ENCODE data around the gene GTF3C5.
"Not testable (repeated sequence)": the region's sequence is repeated elsewhere in the genome, so short reads cannot be mapped to it uniquely, and the experiment has no call there.

The GTF3C5 gene

DNA sequence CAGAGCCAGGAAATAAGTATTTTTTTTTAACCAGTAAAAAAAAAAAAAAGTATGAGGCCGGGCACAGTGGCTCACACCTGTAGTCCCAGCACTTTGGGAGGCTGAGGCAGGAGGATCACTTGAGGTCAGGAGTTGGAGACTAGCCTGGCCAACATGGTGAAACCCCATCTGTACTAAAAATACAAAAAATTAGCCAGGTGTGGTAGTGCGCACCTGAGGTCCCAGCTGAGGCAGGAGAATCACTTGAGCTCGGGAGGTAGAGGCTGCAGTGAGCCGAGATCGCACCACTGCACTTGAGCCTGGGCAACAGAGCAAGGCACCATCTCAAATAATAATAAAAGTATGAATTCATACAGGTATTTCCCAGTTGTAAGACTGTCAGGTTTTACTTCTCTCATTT, 41.4 kb downstream of the GTF3C5 start:
- not testable (repeated sequence) for DNase-seq

DNA sequence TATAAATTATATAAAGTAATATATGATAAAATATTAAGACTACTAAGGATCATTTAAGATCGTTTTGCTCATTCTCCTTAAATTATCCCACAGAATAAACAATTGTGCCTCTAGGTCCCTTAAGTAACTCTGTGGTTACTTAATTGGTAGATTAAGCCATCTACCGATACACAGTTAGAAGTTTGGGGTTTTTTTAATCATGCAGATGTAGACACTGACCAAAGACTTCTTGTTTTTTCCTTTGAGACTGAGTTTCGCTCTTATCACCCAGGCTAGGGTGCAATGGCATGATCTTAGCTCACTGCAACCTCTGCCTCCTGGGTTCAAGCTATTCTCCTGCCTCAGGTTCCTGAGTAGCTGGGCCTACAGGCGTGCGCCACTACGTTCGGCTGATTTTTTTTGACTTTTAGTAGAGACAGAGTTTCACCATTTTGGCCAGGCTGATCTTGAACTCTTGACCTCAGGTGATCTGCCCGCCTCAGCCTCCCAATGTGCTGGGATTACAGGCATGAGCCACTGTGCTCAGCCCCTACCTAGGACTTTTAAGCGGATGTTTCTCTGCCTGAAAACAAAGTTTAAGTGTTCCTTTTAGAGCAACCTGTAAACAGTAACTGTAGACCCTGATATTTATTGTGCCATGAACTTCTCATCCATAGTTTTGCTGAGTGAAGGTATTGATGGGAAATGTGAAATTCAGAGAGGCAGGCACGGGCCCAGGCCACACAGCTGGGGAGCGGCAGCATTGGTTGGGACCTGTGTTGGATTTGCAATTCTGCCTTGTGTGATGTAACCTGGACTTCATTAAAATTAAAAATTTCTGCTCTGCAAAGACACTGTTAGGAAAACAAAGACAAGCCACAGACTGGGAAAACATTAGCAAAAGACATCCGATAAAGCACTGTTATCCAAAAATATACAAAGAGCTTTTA, 42.6 kb downstream of the GTF3C5 start:
- no peak for DNase-seq

DNA sequence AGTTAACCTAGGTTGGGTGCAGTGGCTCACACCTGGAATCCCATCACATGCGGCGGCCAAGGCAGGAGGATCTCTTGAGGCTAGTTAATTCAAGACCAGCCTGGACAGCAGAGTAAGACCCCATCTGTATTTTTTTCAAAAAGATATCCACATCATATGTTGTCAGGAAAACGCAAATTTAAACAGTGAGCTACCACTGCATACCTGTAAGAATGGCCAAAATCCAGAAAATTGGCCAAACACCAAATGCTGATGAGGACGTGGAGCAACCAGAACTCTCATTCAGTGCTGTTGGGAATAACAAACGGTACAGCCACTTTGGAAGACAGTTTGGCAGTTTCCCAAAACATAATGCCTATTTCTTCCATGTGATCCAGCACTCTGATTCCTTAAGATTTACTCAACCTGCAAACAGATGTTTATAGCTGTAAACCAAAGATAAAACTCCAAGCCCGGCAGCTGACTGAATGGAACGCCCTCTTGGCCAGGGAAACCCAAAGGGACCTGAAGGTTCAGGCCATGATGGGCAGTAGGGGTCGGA, 43.4 kb downstream of the GTF3C5 start:
- no peak for DNase-seq

DNA sequence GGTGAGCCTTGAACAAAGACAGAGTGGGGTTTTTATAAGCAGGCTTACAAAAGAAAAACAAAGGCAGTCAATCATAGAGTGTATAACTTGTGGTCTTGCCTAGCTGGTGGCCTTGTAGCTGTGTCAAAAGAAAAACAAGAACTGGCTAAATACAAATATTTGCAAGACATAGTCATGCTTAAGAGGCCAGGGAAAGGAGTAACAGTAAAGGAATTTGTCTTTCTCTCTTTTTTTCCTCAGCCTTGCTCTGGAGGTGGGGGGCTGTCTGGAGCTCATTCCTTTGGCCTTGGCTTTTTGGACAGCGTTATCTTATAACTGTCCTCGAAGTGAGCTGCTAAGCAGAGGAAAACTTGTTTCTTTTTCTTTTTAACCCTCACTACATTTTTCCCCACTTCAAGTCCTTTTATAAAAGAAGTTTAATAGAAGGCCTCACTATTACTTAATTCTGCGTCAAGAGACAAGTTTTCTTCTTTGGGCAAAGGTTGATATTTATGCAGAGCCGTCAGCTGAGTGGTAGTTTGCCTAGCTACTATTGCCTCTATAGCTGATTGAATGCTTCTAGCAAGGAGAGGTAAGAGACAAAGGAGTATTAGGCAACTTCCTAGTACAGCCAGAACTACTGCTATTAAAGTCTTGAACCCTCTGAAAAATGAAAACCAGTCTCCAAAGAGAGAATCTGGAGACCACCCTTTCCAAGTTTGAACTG, 45.3 kb downstream of the GTF3C5 start:
- no peak for DNase-seq

DNA sequence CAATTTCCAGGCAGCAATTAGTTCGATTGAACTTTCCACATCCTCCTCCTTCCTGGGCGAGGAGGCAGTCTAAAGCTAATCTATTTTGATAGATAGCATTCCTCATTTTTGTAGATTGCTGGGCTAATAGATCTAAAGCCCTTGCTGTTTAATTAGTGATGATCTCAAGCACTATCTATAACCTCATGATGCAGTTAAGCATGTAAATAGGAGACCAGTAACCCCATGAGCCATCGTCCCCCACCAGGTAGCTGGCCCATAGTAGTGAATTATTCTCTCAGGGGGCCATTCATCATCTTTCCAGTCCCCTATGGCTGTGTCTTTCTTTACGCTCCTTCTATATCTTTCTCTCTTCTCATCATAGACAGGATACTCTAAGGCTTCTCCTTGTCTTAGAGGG, 45.9 kb downstream of the GTF3C5 start:
- DNase-seq, result no peak

DNA sequence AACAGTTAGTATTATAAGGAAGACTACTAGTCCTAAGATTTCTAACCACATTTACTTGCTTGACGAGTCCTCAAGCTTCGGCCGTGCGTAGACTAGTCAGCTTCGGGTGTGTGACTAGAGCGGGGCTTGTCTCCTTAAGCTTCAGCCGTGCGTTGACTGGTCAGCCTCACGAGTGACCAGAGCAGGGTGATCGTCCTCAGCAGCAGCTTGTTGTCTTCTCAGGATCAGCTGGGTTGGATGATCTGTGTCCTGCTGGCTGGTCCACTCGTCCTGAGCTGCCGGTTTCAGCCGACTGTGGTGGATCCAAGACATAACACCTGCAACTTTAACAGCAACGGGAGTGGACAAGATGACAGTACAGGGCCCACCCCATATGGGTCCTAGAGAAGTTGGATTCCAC, 47.7 kb downstream of the GTF3C5 start:
- no peak for DNase-seq

DNA sequence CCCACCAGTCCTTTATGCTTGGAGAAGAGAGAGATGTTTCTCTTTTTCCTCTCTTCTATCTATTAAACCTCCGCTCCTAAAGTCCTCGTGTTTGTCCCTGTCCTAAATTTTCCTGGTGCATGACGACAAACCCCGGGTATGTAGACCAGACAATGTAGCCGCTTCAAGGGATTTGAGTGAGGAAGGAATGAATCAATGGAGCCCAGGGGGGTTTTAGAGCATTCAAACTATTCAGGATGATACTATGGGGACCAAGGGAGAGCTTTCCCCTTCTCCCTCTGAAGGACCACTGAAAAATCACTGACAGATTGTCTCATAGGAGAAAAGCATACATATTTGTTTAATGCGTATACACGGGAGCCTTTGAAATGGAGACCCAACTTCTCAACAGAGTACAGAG, 49.4 kb downstream of the GTF3C5 start:
- DNase-seq, result no peak

DNA sequence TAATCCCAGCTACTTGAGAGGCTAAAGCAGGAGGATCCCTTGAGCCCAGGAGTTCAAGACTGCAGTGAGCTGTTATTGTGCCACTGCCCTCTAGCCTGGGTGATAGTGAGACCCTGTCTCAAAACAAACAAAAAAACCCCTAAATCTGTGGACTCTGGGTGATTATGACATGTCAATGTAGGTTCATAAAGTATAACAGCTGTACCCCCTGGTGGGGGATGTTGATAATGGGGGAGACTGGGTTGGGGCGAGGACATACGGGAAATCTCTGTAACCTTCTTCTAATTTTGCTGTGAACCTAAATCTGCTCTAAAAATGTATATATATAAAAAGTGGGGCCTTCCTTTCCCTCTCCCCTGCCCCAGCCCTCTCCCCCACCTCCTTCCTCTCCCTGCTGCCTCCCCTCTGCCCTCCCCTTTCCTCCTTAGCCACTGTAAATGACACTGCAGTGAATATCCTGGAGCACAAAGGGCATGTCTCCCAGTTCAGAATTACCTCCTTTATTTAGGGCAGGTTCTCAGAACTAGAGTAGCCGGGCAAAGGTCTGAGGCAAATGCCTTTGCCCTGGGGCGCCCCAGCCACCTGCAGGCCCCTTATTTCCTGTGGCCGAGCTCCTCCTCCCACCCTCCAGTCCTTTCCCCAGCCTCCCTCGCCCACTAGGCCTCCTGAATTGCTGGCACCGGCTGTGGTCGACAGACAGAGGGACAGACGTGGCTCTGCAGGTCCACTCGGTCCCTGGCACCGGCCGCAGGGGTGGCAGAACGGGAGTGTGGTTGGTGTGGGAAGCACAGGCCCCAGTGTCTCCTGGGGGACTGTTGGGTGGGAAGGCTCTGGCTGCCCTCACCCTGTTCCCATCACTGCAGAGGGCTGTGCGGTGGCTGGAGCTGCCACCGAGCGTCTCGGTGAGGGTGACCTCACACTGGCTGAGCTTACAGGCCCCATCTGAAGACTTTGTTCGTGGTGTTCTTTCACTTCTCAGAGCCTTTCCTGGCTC, 50.3 kb downstream of the GTF3C5 start:
- not testable (repeated sequence) for DNase-seq

DNA sequence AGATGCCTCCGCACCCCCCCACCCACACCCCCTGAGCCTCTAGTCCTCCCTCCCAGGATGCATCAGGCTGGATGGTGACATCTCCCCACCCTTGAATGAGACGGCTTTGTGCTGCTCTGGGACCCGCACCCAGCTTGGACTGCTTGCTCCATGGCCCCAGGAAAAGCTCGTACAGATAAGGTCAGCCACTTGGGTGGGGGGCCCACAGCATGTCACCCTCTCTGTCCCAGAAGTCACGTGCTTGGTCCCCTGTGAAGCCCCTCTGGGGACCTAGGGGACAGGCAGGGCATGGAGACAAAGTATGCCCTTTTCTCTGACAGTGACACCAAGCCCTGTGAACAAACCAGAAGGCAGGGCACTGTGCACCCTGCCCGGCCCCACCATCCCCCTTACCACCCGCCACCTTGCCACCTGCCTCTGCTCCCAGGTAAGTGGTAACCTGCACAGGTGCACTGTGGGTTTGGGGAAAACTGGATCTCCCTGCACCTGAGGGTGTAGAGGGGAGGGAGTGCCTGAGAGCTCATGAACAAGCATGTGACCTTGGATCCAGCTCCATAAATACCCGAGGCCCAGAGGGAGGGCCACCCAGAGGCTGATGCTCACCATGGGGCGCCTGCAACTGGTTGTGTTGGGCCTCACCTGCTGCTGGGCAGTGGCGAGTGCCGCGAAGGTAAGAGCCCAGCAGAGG, 51.3 kb downstream of the GTF3C5 start:
- DNase-seq, result not testable (repeated sequence)

DNA sequence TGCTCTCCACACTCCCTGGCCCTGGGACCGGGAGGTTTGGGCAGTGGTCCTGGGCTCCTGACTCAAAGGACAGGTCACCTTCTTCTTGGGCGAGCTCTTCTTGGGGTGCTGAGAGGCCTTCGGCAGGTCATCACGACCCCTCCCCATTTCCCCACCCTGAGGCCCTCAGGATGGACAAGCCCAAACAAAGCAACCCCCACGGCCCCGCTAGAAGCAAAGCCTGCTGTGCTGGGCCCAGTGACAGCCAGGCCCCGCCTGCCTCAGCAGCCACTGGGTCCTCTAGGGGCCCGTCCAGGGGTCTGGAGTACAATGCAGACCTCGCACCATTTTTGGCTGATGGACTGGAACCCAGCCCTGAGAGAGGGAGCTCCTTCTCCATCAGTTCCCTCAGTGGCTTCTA, 52.9 kb downstream of the GTF3C5 start:
- DNase-seq, result not testable (repeated sequence)

DNA sequence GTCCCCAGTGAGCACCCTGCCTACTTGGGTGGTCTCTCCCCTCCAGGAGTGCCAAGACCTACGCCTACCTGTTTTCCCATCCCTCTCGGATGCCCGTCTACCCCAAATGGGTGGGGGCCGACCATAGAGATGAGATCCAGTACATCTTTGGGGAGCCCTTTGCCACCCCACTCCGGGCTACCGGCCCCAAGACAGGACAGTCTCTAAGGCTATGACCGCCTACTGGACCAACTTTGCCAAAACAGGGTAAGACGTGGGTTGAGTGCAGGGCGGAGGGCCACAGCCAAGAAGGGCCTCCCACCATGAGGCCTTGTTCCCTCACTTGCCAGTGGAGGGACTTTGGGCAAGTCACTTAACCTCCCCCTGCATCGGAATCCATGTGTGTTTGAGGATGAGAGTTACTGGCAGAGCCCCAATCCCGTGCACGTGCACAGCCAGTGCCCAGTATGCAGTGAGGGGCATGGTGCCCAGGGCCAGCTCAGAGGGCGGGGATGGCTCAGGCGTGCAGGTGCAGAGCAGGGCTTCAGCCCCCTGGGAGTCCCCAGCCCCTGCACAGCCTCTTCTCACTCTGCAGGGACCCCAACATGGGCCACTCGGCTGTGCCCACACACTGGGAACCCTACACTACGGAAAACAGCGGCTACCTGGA, 55.5 kb downstream of the GTF3C5 start:
- not testable (repeated sequence) for DNase-seq

DNA sequence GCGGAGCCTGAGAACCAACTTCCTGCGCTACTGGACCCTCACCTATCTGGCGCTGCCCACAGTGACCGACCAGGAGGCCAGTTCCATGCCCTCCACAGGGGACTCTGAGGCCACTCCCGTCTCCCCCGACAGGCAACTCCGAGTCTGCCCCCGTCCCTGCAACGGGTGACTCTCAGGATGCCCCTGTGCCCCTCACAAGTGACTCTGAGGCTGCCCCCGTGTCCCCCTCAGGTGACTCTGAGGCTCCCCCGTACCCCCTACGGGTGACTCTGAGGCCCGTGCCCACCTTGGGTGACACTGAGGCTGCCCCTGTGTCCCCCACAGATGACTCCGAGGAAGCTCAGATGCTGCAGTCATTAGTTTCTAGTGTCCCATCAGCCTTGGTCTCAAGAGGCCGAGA, 56.1 kb downstream of the GTF3C5 start:
- no peak for DNase-seq

DNA sequence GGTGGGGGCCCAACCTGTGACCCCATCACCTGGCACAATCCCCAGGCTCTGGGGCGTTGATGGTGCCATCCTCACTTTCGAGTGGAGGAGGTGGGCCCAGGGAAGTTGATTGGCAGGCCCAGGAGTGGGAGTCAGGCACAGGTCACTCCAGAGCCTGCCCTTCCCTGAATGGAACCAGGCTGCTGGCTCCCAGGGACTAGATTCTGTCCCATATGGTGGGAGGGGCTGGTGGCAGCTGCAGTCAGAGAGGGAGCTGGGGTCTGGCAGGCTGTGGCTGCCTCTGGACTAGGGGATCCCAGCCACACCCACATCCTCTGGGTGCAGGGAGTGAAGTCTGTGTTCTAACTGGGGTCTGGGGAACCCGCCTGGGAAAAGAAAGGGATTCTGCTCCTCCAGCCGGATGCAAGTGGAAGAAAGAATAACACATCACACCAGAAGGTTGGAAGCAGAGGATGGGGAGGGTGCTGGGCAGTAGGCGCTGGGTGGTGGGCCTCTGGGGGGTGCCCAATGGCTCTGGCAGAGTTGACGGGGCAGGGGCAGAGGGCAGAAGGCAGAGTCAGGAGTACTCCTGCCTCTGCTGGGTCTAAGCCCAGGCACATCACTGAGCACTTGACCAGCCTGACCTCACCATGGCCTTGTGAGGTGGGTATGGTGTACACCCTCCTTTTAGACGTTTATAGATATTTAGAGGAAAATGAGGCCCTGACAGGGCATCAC, 56.8 kb downstream of the GTF3C5 start:
- DNase-seq, result no peak

DNA sequence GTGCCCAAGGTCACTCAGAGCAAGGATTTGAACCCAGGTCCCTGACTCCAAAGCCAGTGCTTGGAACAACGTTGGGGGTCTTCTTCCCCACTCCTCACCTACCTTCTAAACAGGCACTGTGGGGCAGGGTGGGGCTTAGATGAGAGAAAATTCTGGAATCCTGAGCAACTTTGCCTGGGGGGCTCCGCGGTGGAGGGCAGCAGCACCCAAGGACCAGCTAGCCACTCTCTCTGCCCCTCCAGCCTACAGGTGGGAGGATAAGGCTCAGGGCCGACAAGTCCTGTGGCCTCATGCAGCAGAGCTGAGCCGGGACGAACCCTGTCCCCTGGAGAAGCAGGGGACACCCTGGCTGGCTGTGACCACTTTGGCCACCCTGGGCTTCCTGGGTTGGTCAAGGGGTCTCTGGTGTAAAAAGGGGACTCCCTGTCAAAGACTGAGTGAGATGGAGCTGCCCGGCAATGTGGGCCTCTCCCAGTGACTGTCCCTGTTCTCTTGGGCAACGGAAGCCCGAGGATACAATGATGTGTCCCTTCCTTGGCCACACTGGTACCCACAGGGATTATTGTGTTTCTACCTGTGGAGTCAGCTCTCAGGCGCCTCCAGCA, 57.5 kb downstream of the GTF3C5 start:
- no peak for DNase-seq

DNA sequence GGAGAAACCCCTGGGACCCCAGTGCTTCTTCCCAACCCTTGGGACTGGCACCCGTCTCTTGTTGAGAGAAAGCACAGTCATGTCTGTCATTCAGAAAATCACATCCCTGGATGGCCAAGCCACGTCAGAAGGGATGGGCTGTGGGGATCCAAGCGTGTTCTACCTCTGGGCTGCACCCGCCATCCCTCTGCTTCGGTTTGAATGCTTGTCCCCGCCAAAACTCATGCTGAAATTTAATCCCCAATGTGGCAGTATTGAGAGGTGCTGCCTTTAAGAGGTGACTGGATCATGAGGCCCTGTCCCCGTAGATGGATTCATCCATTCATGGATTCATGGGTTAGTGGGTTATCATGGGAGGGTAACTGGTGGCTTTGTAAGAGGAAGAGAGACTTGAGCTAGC, 58.0 kb downstream of the GTF3C5 start:
- DNase-seq, result no peak

DNA sequence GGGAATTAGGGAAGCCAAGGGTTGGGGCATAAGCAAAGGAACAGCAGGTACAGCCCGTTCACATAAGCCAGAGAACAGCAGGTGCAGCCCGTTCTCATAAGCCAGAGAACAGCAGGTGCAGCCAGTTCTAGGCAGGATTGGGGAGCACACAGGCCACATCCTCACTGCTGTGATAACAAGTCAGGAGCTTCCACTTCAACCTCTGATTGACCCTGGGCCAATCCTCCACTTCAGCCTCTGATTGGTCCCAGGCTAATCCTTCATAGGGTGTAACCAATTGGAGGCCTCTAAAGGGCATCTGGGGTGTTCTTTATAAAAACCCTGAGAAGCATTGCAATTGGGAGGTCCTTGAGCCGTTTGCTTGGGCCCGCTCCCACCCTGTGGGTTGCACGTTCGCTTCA, 58.5 kb downstream of the GTF3C5 start:
- no peak for DNase-seq

DNA sequence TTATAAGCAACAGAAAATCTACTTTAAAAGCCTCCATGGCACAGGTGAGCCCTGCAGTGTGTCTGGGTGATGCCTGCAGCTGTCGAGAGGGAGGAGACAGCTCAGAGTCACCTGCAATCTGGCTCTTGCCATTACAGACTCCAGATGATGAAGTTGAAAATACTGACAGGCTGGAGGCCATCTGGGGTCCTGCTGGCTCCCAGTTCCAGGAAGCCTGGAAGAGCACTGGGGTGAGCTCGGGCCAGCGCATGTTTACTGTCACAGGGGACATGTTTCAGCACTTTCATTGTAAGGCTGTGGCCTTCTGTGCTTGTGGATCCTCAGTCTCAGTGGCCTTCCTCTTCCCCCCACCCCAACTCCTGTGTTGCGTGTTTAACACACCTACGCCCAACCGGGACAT, 59.4 kb downstream of the GTF3C5 start:
- no peak for DNase-seq

DNA sequence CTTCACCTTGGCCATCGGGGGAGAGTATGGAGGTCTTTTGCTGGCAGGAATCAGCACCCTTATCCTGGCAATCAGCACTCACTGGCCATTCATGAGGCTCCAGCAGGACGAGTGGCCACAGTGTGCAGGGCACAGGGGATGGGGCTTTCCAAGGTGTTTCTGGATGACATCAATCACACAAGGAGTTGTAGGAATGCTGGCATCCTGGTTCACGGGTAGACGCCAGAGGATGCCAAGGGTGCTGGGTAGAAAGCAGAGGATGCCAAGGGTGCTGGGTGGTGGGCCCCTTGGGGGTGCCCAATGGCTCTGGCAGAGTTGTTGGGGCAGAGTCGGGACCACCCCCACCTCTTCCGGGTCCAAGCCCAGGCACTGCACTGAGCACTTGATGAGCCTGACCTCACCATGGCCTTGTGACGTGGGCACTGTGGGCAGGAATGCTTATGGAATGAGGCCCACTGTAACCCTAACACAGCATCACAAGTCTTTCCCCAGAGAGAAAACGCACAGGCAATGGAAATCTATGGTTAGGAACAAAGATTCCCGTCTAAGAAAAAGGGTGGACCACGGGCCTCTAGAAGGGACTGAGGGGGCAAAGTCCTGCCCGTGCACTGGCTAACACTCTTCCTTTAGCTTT, 60.1 kb downstream of the GTF3C5 start:
- no peak for DNase-seq

DNA sequence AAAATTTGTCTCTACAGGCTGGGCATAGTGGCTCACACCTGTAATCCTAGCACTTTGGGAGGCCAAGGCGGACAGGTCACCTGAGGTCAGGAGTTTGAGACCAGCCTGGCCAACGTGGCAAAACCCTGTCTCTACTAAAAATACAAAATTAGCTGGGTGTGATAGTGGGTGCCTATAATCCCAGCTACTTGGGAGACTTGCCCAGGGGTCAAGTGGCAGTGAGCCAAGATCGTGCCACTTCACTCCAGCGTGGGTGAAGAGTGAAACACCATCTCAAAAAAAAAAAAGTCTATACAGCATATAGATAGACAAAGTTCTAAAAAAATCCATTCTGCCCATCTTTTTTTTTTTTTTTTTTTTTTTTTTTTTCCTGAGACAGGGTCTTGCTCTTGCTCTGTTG, 63.6 kb downstream of the GTF3C5 start:
- DNase-seq, result not testable (repeated sequence)

DNA sequence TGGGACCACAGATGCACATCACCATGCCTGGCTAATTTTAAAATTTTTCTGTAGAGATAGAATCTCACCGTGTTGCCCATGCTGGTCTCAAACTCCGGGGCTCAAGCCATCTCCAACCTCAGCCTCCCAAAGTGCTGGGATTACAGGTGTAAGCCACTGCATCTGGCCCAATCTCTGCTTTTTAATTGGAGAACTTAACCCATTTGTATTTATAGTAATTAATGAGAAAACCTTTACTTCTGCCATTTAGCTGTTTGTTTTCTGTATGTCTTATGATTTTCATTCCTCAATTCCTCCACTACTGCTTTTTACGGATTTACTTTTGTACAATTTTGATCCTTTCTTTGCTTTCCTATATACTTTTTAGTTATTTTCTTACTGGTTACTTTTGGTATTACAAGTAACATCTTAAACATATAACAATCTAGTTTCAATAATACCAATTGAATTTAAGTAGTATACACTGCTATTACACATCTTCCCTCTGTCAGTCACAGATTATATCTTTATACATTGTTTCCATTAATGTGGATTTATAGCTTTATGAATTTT, 64.1 kb downstream of the GTF3C5 start:
- DNase-seq, result no peak

Measured in 8988T (cell line).